Effector memory CD8-positive, alpha-beta T cell (primary cell): ENCODE data around the gene AK9.

ENCODE experiments used
- ATAC-seq: fragments of 150-1000 bp; cut with Tn5 transposase; replicated peaks from 2 replicates; pipeline ENCODE4 v1.10.0; 2021; ENCODE audit warnings: mild to moderate bottlenecking, moderate library complexity
- DNase-seq, 3 experiments: peaks; one replicate each; pipeline ENCODE4 v3.0.0; 2021
- H3K27ac Mint-ChIP-seq, 2 donors: one replicate each; pipeline ENCODE4 v1.8.0; 2022; ENCODE audit warnings: mild to moderate bottlenecking in 2 of 2, mixed read lengths in 2 of 2, moderate library complexity in 2 of 2
- H3K27me3 Mint-ChIP-seq, 2 donors: one replicate each; pipeline ENCODE4 v1.8.0; 2022; ENCODE audit warnings: mixed read lengths in 2 of 2
- H3K36me3 Mint-ChIP-seq: one replicate; pipeline ENCODE4 v1.8.0; 2022; ENCODE audit warnings: mild to moderate bottlenecking, moderate library complexity, mixed read lengths; ENCODE audit not compliant: insufficient read depth
- H3K4me1 Mint-ChIP-seq, 2 donors: one replicate each; pipeline ENCODE4 v1.8.0; 2022; ENCODE audit warnings: low read depth in 2 of 2, mixed read lengths in 2 of 2
- H3K4me3 Mint-ChIP-seq, 2 donors: one replicate each; pipeline ENCODE4 v1.8.0; 2022; ENCODE audit warnings: mild to moderate bottlenecking in 2 of 2, mixed read lengths in 2 of 2, moderate library complexity in 2 of 2
- H3K9me3 Mint-ChIP-seq, 2 donors: one replicate each; pipeline ENCODE4 v1.8.0; 2022; ENCODE audit warnings: mixed read lengths in 2 of 2

AK9 gene

DNA sequence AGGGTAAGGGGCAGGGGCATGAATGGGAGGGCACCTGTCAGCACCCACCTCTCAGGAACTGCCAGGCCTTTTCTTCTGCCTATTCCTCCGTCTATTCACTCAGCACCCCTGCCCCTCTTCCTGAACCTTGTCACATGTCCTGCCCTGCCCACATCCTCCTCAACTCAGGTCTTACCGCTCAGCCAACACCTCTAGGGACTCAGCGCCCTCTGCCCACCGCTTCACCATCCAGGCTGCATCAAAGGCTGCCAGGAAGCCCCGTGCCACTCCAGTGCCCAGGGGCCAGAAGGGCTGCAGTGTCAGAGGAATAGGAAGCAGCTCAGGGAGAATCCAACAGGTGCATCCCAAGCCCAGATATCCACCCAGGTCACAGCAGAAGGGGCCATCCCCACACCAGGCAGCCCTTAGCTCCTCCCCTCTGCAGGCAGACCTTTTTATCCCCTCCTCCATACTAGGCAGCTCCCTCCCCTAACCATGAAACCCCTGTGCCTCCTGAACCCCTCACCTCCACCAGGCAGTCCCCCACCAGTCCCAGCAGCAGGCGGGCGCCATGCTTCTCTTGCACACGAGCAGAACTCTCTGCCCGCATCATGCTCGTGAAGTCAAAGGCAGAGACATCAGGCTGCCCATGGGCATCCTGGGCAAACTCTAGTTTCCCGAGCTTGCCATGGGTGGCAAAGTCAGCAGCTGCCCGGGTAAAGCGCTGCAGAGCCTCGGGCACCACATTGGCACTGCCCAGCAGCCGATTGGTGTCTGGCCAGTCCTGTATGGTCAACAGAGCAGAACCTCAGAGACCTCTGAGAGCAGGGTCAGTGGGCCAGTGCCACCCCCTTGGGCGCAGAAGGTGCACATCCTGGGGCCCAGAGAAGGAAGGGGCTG lies 241.0 kb downstream of the AK9 start:
- peaks cover 43 to 47% of the 10 kb centered on the region in 2 donors for H3K4me1 Mint-ChIP-seq
- no peaks in the 10 kb centered on the region for H3K27me3 Mint-ChIP-seq
- DNase-seq (peak in 2 of 3 experiments; percentile 39 to 42), ATAC-seq (peak; percentile 55)
- H3K9me3 Mint-ChIP-seq = no peaks in the 10 kb centered on the region
- H3K4me3 Mint-ChIP-seq = peak overlapping the region; percentile 55 to 71
- H3K27ac Mint-ChIP-seq = peak overlapping the region; percentile 77 to 85
- peaks cover 56% of the 10 kb centered on the region for H3K36me3 Mint-ChIP-seq

DNA sequence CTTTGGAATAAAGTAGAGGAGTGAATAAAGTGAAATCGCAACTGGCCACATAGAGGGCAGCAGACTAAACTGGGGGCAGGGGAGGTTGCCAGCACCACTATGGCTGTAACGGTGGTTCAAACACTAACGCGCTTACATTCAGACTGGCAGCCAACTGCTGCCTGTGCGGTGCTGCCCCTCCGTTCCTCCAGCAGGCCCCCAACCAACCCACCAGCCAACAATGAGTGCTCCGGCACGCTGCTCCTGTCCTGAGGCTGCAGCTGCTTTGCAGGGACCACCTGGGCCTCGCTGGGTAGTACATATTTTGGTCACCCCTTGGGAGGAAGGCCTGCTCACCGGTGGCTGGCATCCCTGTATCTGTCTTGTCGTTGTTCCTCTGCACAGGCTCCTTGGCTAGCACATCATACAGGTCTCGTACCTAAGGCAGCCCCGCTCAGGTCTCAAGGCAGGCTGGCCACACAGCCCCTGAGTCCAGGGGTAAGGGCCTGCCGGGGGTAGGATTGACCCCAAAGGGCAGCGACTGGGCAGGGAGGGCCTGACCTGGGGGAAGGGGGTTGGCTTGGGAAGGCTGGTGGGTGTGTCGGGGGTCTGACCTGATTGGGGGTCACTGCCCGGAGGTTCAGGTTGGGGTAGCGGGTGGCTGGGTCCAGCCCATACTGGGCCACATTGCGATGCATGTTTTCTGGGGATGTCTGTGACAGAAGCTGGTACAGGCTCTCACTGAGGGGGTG lies 241.8 kb downstream of the AK9 start:
- no peak for DNase-seq
- H3K4me1 Mint-ChIP-seq = peaks cover 37 to 41% of the 10 kb centered on the region in 2 donors
- no peak for ATAC-seq
- no peaks in the 10 kb centered on the region for H3K27me3 Mint-ChIP-seq
- H3K9me3 Mint-ChIP-seq = no peaks in the 10 kb centered on the region
- peak overlapping the region; percentile 77 to 85 for H3K27ac Mint-ChIP-seq
- peak overlapping the region; percentile 55 to 71 for H3K4me3 Mint-ChIP-seq
- peaks cover 55% of the 10 kb centered on the region for H3K36me3 Mint-ChIP-seq

DNA sequence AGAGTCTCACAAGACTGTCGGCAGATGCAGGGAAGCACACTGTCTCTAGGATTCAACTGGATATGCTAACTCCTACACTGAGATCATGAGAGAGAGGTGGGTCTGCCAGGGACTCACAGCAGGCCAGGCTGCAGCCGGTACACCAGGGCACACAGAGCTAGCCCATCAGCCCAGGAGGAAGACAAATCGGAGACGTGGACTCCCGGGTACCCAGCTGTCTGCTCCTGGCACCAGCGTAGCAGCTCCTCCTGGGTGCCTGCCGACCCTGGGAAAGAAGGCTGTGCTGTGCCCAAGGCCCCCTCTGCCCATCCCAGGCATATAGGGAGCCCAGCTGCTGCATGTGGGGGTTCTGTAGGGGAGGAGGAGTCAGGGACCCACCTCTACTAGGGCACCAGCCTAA lies 242.4 kb downstream of the AK9 start:
- ATAC-seq (no peak), DNase-seq (no peak)
- Mint-ChIP-seq H3K27me3 (no peaks in the 10 kb centered on the region), H3K4me3 (peak overlapping the region in 1 of 2 donors; percentile 55), H3K27ac (peak overlapping the region in 1 of 2 donors; percentile 77), H3K9me3 (no peaks in the 10 kb centered on the region), H3K36me3 (peaks cover 51% of the 10 kb centered on the region), H3K4me1 (peaks cover 32 to 36% of the 10 kb centered on the region in 2 donors)

DNA sequence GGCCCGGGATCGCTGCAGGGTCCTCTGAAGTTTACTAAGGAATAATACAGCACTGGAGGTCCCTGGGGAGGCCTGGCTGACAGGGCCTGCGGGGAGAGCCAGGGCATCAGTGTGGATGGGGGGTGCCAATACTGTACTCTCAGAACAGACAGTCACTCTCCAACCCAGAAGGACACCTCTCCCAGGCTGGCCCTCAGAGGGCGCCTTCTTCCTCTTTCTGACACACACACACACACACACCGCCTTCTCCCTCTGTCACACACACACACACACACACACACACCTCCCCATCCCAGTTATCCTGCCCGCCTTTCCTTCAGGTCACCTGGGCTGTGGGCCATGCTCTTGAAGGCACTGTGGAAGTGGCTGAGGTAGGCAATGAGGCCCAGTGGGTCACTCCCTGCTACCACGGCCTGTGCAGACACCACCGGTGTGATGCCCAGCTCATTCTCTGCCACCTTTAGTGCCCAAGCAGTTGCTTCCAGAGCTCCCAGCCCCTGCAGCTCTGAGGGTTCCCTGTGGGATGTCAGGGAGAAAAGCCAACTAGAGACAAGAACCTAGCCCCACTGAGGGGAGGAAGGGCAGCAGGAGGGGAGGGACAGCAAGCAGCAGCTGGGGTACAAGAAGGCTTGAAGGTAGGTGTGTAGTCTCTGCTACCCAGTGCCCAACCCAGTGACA lies 243.0 kb downstream of the AK9 start:
- peak overlapping the region; percentile 42 to 77 for H3K27ac Mint-ChIP-seq
- DNase-seq (no peak), ATAC-seq (no peak)
- H3K4me1 Mint-ChIP-seq = peaks cover 35 to 42% of the 10 kb centered on the region in 2 donors
- no peaks in the 10 kb centered on the region for H3K27me3 Mint-ChIP-seq
- peak overlapping the region in 1 of 2 donors; percentile 6 for H3K4me3 Mint-ChIP-seq
- H3K36me3 Mint-ChIP-seq = peaks cover 48% of the 10 kb centered on the region
- no peaks in the 10 kb centered on the region for H3K9me3 Mint-ChIP-seq

DNA sequence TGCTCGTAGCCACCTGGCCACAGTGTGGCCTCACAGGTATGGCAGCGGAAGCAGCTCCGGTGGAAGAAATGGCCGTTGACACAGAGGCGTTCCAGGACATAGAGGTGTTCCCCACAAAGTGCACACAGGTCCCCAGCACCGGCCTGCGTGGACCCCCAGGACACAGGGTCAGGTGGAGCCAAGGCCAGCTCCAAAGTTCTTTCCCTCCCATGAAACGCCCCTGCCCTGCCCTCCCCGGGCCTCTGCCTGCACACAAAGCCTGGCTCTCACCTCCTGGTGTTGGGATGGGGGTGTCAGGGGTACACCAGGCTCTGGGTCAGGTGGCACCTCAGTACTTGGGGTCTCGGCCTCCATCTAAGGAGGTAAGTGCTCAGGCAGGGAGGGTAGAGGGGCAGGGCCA lies 243.9 kb downstream of the AK9 start:
- H3K36me3 Mint-ChIP-seq = peaks cover 48% of the 10 kb centered on the region
- H3K4me1 Mint-ChIP-seq = peaks cover 39 to 42% of the 10 kb centered on the region in 2 donors
- no peaks in the 10 kb centered on the region for H3K9me3 Mint-ChIP-seq
- H3K4me3 Mint-ChIP-seq = peak overlapping the region in 1 of 2 donors; percentile 6
- ATAC-seq = no peak
- H3K27me3 Mint-ChIP-seq = no peaks in the 10 kb centered on the region
- no peak overlapping the region for H3K27ac Mint-ChIP-seq
- no peak for DNase-seq

DNA sequence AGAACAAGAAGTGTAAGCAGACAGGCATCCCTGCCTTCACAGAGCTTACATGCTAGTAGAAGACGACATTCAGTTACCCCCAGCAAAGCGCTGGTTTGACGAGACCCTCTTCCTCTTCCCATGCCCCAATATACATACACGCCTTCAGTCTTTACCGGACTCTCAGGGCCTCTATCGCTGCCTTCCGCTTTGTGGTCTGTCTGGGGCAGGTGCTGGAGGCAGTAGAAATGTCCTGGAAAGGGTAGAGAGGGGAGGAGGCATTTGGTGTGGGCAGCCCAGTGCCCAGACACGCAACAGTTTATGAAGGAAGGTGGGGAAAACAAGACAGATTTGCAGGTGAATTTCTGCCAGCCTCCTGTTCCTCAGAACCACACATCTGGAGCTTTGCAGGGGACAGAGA lies 244.5 kb downstream of the AK9 start:
- no peak for ATAC-seq
- peaks cover 42 to 44% of the 10 kb centered on the region in 2 donors for H3K4me1 Mint-ChIP-seq

DNA sequence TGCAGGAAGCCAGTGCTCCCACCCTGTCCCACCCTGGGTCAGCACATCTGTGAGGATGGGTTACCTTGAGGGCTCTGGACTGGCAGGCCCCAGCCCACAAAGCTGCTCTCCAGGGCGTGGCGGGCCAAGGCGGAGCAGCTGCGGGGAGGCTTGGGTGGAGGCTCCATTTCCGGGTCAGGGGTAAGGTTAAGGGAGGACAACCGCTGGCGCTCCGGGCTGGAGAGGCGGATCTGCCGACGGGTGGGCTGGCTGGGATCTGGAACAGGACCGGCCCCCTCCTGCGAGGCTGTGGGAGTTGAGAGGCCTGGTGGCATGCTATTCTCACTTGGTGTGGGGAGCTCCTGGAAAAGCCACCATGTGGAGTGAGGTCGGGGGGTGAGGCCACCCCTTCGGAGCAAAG lies 244.9 kb downstream of the AK9 start:
- peaks cover 47 to 49% of the 10 kb centered on the region in 2 donors for H3K4me1 Mint-ChIP-seq
- peaks cover 47% of the 10 kb centered on the region for H3K36me3 Mint-ChIP-seq
- no peaks in the 10 kb centered on the region for H3K9me3 Mint-ChIP-seq
- DNase-seq = no peak
- peak overlapping the region in 1 of 2 donors; percentile 73 for H3K27ac Mint-ChIP-seq
- no peak for ATAC-seq
- no peak overlapping the region for H3K4me3 Mint-ChIP-seq
- H3K27me3 Mint-ChIP-seq = no peaks in the 10 kb centered on the region

More for the DNA sequence above, 244.5 kb downstream of the AK9 start:
- H3K27me3 Mint-ChIP-seq = no peaks in the 10 kb centered on the region
- H3K9me3 Mint-ChIP-seq = no peaks in the 10 kb centered on the region
- DNase-seq = no peak
- no peak overlapping the region for H3K4me3 Mint-ChIP-seq
- peaks cover 43% of the 10 kb centered on the region for H3K36me3 Mint-ChIP-seq
- peak overlapping the region in 1 of 2 donors; percentile 73 for H3K27ac Mint-ChIP-seq

DNA sequence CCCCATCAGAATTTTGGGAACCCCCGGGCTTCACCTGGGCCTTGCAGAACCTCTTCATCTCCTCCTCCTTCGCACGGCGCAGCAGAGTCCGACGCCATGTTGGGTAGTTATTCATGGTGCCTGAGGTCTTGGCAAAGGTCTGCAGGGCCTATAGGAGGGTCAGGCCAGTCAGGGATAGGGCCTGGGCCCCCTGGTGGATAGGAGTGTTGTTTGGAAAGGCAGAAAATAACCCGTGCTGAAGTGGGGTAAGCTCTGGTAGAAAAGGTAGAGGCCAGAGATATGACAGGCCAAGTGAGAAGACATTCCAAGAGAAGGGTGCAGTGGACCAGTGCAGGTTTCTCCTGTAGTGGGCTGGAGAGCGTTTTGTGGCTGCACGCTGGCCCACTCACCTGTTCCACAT lies 245.6 kb downstream of the AK9 start:
- peaks cover 43 to 45% of the 10 kb centered on the region in 2 donors for H3K4me1 Mint-ChIP-seq
- no peak overlapping the region for H3K4me3 Mint-ChIP-seq
- H3K9me3 Mint-ChIP-seq = no peaks in the 10 kb centered on the region
- no peaks in the 10 kb centered on the region for H3K27me3 Mint-ChIP-seq
- DNase-seq (no peak), ATAC-seq (no peak)
- H3K36me3 Mint-ChIP-seq = peaks cover 50% of the 10 kb centered on the region
- no peak overlapping the region for H3K27ac Mint-ChIP-seq

DNA sequence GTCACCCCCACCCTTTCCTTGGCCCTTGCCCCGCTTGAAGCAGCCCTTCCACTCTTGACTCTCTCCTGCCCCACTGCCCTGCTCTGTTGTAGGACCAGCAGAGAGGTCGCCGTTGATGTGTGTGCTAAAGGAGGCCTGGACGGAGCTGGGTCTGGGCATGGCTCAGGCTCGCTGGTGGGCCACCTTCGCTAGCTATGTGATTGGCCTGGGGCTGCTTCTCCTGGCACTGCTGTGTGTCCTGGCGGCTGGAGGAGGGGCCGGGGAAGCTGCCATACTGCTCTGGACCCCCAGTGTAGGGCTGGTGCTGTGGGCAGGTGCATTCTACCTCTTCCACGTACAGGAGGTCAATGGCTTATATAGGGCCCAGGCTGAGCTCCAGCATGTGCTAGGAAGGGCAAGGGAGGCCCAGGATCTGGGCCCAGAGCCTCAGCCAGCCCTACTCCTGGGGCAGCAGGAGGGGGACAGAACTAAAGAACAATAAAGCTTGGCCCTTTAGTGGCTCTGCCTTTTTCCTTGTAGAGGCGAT lies 247.5 kb downstream of the AK9 start:
- Mint-ChIP-seq H3K4me1 (peaks cover 31% of the 10 kb centered on the region in 2 donors), H3K27ac (peak overlapping the region; percentile 27 to 77), H3K4me3 (peak overlapping the region in 1 of 2 donors; percentile 96), H3K27me3 (no peaks in the 10 kb centered on the region), H3K36me3 (peaks cover 48% of the 10 kb centered on the region), H3K9me3 (no peaks in the 10 kb centered on the region)
- DNase-seq (no peak), ATAC-seq (no peak)
